HCT116 (cell line): ENCODE measurements around the gene APOL6. TPM values are rescaled to one million over a fixed set of nuclear protein-coding genes. Genes with fewer than 3 reads are reported as not detected.

Source experiments
- ATAC-seq: fragments of 200-7000 bp; cut with Tn5 transposase; 2 replicates; pipeline ENCODE4 v1.9.1; 2020; ENCODE audit warnings: mild to moderate bottlenecking, moderate library complexity
- BruUV-seq: library from RNA; stranded (reverse); fragments of 400-500 nt; replicated peaks from 2 replicates; lab custom pipeline; 2021; lab: Mats Ljungman, UMichigan
- CTCF ChIA-PET: fragments of 300-600 bp; sonication (Branson Sonifier 250); formaldehyde crosslinking; loops from one replicate; lab custom pipeline; 2021; ENCODE audit warnings: antibody characterized with exemption; lab: Charles Lee
- POLR2A ChIA-PET: fragments of 300-600, 350-600 bp; sonication (Branson Sonifier 250); formaldehyde crosslinking; loops from one replicate; lab custom pipeline; 2021; ENCODE audit warnings: antibody characterized with exemption; lab: Charles Lee
- RAD21 ChIA-PET, 2 experiments: fragments of 300-600 bp; sonication (Branson Sonifier 250); formaldehyde crosslinking; loops; one replicate each; lab custom pipeline; 2023; ENCODE audit warnings: low total read pairs in 2 of 2; ENCODE audit not compliant: uncharacterized antibody in 2 of 2, unreplicated experiment in 2 of 2, low non-redundant PET in 1 of 2; lab: Charles Lee
- DNase-seq: peaks from one replicate; pipeline ENCODE4 v3.0.0-alpha.2; 2010; ENCODE audit warnings: low read depth, low spot score
- H2AFZ ChIP-seq: fragments of 200-600 bp; shearing (Covaris generic), sonication (generic); 2 replicates; pipeline ENCODE4 v1.6.1; 2017; ENCODE audit warnings: low read depth, mixed run types, mixed read lengths, antibody characterized with exemption, low read length; ENCODE audit not compliant: poor library complexity, severe bottlenecking
- H3K27ac ChIP-seq: 2 replicates; pipeline ENCODE4 v1.5.1; 2012; ENCODE audit warnings: low read depth, low read length
- H3K27me3 ChIP-seq: fragments of 200-600 bp; sonication (generic); 2 replicates; pipeline ENCODE4 v1.6.1; 2016; ENCODE audit warnings: mixed run types, low read length, mixed read lengths; ENCODE audit not compliant: insufficient read depth
- H3K36me3 ChIP-seq, 2 experiments: fragments of 200-500 bp in 1 of 2; fragments of 200-600 bp in 1 of 2; sonication (Bioruptor generic) in 1 of 2; sonication (generic) in 1 of 2; 2 replicates each; pipeline versions ENCODE4 v1.5.1 to v1.6.1; 2014 to 2016; ENCODE audit warnings: low read length in 2 of 2, inconsistent platforms in 1 of 2, mixed read lengths in 1 of 2, mixed run types in 1 of 2; ENCODE audit not compliant: insufficient read depth in 2 of 2, control insufficient read depth in 1 of 2
- H3K4me1 ChIP-seq, 2 experiments: fragments of 200-600 bp in 1 of 2; sonication (generic) in 1 of 2; 2 replicates each; pipeline versions ENCODE4 v1.5.1 to v1.6.1; 2012 to 2017; ENCODE audit warnings: low read length in 2 of 2, inconsistent platforms in 1 of 2, mild to moderate bottlenecking in 1 of 2, mixed read lengths in 1 of 2, mixed run types in 1 of 2, moderate library complexity in 1 of 2; ENCODE audit not compliant: insufficient read depth in 2 of 2, control insufficient read depth in 1 of 2
- H3K4me2 ChIP-seq: fragments of 200-600 bp; sonication (generic); 2 replicates; pipeline ENCODE4 v1.6.1; 2017; ENCODE audit warnings: mixed run types, low read length, mixed read lengths
- H3K4me3 ChIP-seq, 2 experiments: fragments of 200-600 bp in 1 of 2; sonication (generic) in 1 of 2; replicated peaks in 1 of 2; 2 replicates each; pipeline ENCODE4 v1.5.1; 2011 to 2016; ENCODE audit warnings: low read length in 2 of 2, control low read depth in 1 of 2, low read depth in 1 of 2, mild to moderate bottlenecking in 1 of 2, mixed read lengths in 1 of 2, mixed run types in 1 of 2
- H3K79me2 ChIP-seq: fragments of 200-600 bp; sonication (generic); 2 replicates; pipeline ENCODE4 v1.6.1; 2017; ENCODE audit warnings: mild to moderate bottlenecking, mixed run types, low read length, moderate library complexity, mixed read lengths; ENCODE audit not compliant: insufficient read depth
- H3K9ac ChIP-seq: fragments of 200-600 bp; sonication (generic); 2 replicates; pipeline ENCODE4 v1.6.1; 2016; ENCODE audit warnings: low read length, mixed read lengths
- H3K9me2 ChIP-seq: fragments of 200-600 bp; sonication (generic), shearing (Covaris generic); 2 replicates; pipeline ENCODE4 v1.6.1; 2017; ENCODE audit warnings: mixed run types, mild to moderate bottlenecking, moderate library complexity; ENCODE audit not compliant: insufficient read depth
- H3K9me3 ChIP-seq, 2 experiments: fragments of 200-500 bp in 1 of 2; fragments of 200-600 bp in 1 of 2; sonication (Bioruptor generic) in 1 of 2; sonication (generic) in 1 of 2; 2 replicates each; pipeline ENCODE4 v1.6.1; 2014 to 2017; ENCODE audit warnings: low read length in 2 of 2, mixed read lengths in 2 of 2, inconsistent platforms in 1 of 2, low read depth in 1 of 2, mild to moderate bottlenecking in 1 of 2, mixed run types in 1 of 2, moderate library complexity in 1 of 2; ENCODE audit not compliant: control insufficient read depth in 1 of 2, insufficient read depth in 1 of 2
- H4K20me1 ChIP-seq: fragments of 200-600 bp; sonication (generic), shearing (Covaris generic); 2 replicates; pipeline ENCODE4 v1.6.1; 2017; ENCODE audit warnings: mixed run types, mild to moderate bottlenecking, moderate library complexity; ENCODE audit not compliant: insufficient read depth
- CBX3 ChIP-seq: IDR thresholded peaks from 2 replicates; pipeline ENCODE4 v1.6.1; 2012; ENCODE audit warnings: low read depth
- JUND ChIP-seq: IDR thresholded peaks from 2 replicates; pipeline ENCODE4 v1.6.1; 2012
- POLR2AphosphoS5 ChIP-seq: IDR thresholded peaks from 2 replicates; pipeline ENCODE4 v1.6.1; 2011; ENCODE audit warnings: mild to moderate bottlenecking, low read depth, low read length, moderate library complexity
- SIN3A ChIP-seq: IDR thresholded peaks from 2 replicates; pipeline ENCODE4 v1.6.1; 2012; ENCODE audit warnings: low read depth
- SRF ChIP-seq: IDR thresholded peaks from 2 replicates; pipeline ENCODE4 v1.6.1; 2012; ENCODE audit warnings: low read depth
- ZNF274 ChIP-seq: fragments of 200-500 bp; sonication (Bioruptor generic); IDR thresholded peaks from 2 replicates; pipeline ENCODE4 v1.6.1; 2014; ENCODE audit warnings: mild to moderate bottlenecking, low read depth, low read length, inconsistent platforms
- intact Hi-C: fragments of 100-400 bp; cut with micrococcal nuclease; formaldehyde crosslinking; loops from 2 replicates; pipeline ENCODE4 v1.10.0; 2022
- total RNA-seq: library from RNA; stranded (reverse); gene quantifications from one replicate; pipeline ENCODE4 v1.2.1, GENCODE V29; 2021; ENCODE audit not compliant: unreplicated experiment
- TF ChIP-seq, protein P1 (sequence below): IDR thresholded peaks from 2 replicates; pipeline ENCODE4 v1.6.1; 2011; ENCODE audit warnings: mild to moderate bottlenecking, low read length, moderate library complexity; ENCODE audit not compliant: insufficient replicate concordance; ENCODE audit errors: extremely low read depth
- TF ChIP-seq, protein P2 (sequence below): IDR thresholded peaks from 2 replicates; pipeline ENCODE4 v1.6.1; 2012
- TF ChIP-seq, protein P3 (sequence below): IDR thresholded peaks from 2 replicates; pipeline ENCODE4 v1.6.1; 2012

Gene APOL6
- total RNA-seq, 1 experiment from 2014 or later: 0.84 TPM

DNA sequence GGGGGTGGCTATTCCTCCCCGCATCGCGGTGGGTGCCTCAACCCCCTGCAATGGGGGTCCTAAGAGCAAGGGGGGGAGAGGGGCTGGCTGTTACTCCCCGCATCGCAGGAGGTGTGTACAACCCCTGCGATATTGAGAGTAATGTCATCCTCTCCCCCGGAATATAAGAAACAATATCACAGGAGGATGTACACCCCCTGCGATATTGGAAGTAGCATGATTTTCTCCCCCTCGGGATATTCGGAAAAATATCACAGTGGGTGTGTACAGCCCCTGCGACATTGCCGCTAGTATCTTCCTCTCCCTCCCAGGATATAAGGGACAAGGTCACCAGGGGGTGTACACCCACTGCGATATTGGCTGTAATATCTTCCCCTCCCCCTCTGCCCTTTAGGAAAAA, 47.0 kb downstream of the APOL6 start:
- Histone ChIP-seq H3K79me2 (no peaks in the 10 kb centered on the region), H3K4me3 (no peak overlapping the region), H3K9me3 (no peaks in the 10 kb centered on the region), H2AFZ (no peak overlapping the region), H3K4me2 (no peak overlapping the region), H3K9me2 (no peaks in the 10 kb centered on the region), H3K9ac (no peak overlapping the region), H3K36me3 (no peaks in the 10 kb centered on the region), H3K27ac (no peak overlapping the region), H3K4me1 (no peaks in the 10 kb centered on the region), H4K20me1 (no peaks in the 10 kb centered on the region), H3K27me3 (no peaks in the 10 kb centered on the region)
- ChIA-PET CTCF (no interaction called here), RAD21 (no interaction called here), POLR2A (no interaction called here)
- ATAC-seq (no peak), DNase-seq (no peak)
- no TSS peak for BruUV-seq
- TF ChIP-seq ZNF274: no peak
- TF ChIP-seq SIN3A: no peak
- no peak for TF ChIP-seq POLR2AphosphoS5
- no peak for TF ChIP-seq SRF
- TF ChIP-seq JUND: no peak
- TF ChIP-seq, protein P1, sequence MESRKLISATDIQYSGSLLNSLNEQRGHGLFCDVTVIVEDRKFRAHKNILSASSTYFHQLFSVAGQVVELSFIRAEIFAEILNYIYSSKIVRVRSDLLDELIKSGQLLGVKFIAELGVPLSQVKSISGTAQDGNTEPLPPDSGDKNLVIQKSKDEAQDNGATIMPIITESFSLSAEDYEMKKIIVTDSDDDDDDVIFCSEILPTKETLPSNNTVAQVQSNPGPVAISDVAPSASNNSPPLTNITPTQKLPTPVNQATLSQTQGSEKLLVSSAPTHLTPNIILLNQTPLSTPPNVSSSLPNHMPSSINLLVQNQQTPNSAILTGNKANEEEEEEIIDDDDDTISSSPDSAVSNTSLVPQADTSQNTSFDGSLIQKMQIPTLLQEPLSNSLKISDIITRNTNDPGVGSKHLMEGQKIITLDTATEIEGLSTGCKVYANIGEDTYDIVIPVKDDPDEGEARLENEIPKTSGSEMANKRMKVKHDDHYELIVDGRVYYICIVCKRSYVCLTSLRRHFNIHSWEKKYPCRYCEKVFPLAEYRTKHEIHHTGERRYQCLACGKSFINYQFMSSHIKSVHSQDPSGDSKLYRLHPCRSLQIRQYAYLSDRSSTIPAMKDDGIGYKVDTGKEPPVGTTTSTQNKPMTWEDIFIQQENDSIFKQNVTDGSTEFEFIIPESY: no peak
- TF ChIP-seq, protein P2, sequence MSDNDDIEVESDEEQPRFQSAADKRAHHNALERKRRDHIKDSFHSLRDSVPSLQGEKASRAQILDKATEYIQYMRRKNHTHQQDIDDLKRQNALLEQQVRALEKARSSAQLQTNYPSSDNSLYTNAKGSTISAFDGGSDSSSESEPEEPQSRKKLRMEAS: no peak
- TF ChIP-seq, protein P3, sequence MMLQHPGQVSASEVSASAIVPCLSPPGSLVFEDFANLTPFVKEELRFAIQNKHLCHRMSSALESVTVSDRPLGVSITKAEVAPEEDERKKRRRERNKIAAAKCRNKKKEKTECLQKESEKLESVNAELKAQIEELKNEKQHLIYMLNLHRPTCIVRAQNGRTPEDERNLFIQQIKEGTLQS: no peak
- no peak for TF ChIP-seq CBX3
- intact Hi-C loops: no loop called here
